OCI-LY7 (cell line): ENCODE results near the gene FGF1. TPM values are rescaled to one million over a fixed set of nuclear protein-coding genes. Genes with fewer than 3 reads are reported as not detected.

Experiments used
- BruUV-seq: library from RNA; stranded (reverse); fragments of 400-500 nt; replicated peaks from 2 replicates; lab custom pipeline; 2021; lab: Mats Ljungman, UMichigan
- CTCF ChIA-PET: fragments of 300-600 bp; sonication (Branson Sonifier 250); formaldehyde crosslinking; loops from one replicate; lab custom pipeline; 2022; ENCODE audit warnings: antibody characterized with exemption; ENCODE audit not compliant: unreplicated experiment; lab: Charles Lee
- POLR2A ChIA-PET: fragments of 300-600 bp; sonication (Branson Sonifier 250); formaldehyde crosslinking; loops from one replicate; lab custom pipeline; 2022; ENCODE audit warnings: antibody characterized with exemption; lab: Charles Lee
- DNase-seq: peaks from one replicate; pipeline ENCODE4 v3.0.0-alpha.2; 2015; ENCODE audit warnings: low spot score
- H2AFZ ChIP-seq: fragments of 200-600 bp; sonication (generic), shearing (Covaris generic); 2 replicates; pipeline ENCODE4 v1.6.1; 2014; ENCODE audit warnings: mild to moderate bottlenecking, antibody characterized with exemption, low read length, moderate library complexity
- H3K27ac ChIP-seq: fragments of 200-600 bp; sonication (generic); 2 replicates; pipeline ENCODE4 v1.5.1; 2014; ENCODE audit warnings: mixed run types, low read depth, mild to moderate bottlenecking, moderate library complexity, low read length, inconsistent platforms; ENCODE audit not compliant: poor library complexity, severe bottlenecking
- H3K36me3 ChIP-seq: fragments of 200-600 bp; sonication (generic); 2 replicates; pipeline ENCODE4 v1.6.1; 2014; ENCODE audit warnings: mild to moderate bottlenecking, antibody characterized with exemption, low read length, moderate library complexity, mixed read lengths; ENCODE audit not compliant: insufficient read depth
- H3K4me1 ChIP-seq: fragments of 200-600 bp; sonication (generic); 2 replicates; pipeline ENCODE4 v1.5.1; 2014; ENCODE audit warnings: mild to moderate bottlenecking, low read length; ENCODE audit not compliant: insufficient read depth, poor library complexity, severe bottlenecking
- H3K4me2 ChIP-seq: fragments of 200-600 bp; sonication (generic); 2 replicates; pipeline ENCODE4 v1.6.1; 2014; ENCODE audit warnings: mild to moderate bottlenecking, low read length
- H3K4me3 ChIP-seq: fragments of 200-600 bp; sonication (generic); 2 replicates; pipeline ENCODE4 v1.5.1; 2014; ENCODE audit warnings: mild to moderate bottlenecking, low read depth, low read length; ENCODE audit not compliant: poor library complexity, severe bottlenecking
- H3K79me2 ChIP-seq: fragments of 200-600 bp; sonication (generic); 2 replicates; pipeline ENCODE4 v1.6.1; 2016; ENCODE audit warnings: low read depth, mild to moderate bottlenecking, low read length, moderate library complexity, mixed read lengths; ENCODE audit not compliant: insufficient read depth
- H3K9me2 ChIP-seq: fragments of 200-600 bp; sonication (generic); 2 replicates; pipeline ENCODE4 v1.6.1; 2016; ENCODE audit warnings: mild to moderate bottlenecking, low read length, mixed read lengths; ENCODE audit not compliant: insufficient read depth
- H3K9me3 ChIP-seq: fragments of 200-600 bp; sonication (generic); 2 replicates; pipeline ENCODE4 v1.6.1; 2014; ENCODE audit warnings: mild to moderate bottlenecking, mixed run types, low read length, mixed read lengths
- H4K20me1 ChIP-seq: fragments of 200-600 bp; sonication (generic); 2 replicates; pipeline ENCODE4 v1.6.1; 2014; ENCODE audit warnings: mild to moderate bottlenecking, antibody characterized with exemption, low read length, moderate library complexity, mixed read lengths; ENCODE audit not compliant: insufficient read depth
- CTCF ChIP-seq: fragments of 200-600 bp; sonication (generic); conservative IDR thresholded peaks from 2 replicates; pipeline ENCODE4 v1.5.1; 2014; ENCODE audit warnings: mild to moderate bottlenecking, antibody characterized with exemption, low read length, moderate library complexity, mixed read lengths
- EZH2phosphoT487 ChIP-seq: fragments of 200-600 bp; sonication (generic); IDR thresholded peaks from 2 replicates; pipeline ENCODE4 v1.6.1; 2018; ENCODE audit warnings: low read depth, borderline replicate concordance, mild to moderate bottlenecking, mixed run types, antibody characterized with exemption, low read length, moderate library complexity, mixed read lengths
- intact Hi-C: fragments of 100-400 bp; cut with micrococcal nuclease; formaldehyde crosslinking; loops from one replicate; pipeline ENCODE4 v1.10.0; 2022; ENCODE audit not compliant: unreplicated experiment
- total RNA-seq, 2 experiments: library from RNA; depleted of rRNA in 1 of 2; stranded (reverse); fragments of >200 nt in 1 of 2; shearing (Covaris generic) in 1 of 2; gene quantifications; 2 replicates each; pipeline ENCODE4 v1.2.3, GENCODE V29; 2014 to 2022

Gene FGF1
- total RNA-seq, 2 experiments from 2014 or later = not detected

DNA sequence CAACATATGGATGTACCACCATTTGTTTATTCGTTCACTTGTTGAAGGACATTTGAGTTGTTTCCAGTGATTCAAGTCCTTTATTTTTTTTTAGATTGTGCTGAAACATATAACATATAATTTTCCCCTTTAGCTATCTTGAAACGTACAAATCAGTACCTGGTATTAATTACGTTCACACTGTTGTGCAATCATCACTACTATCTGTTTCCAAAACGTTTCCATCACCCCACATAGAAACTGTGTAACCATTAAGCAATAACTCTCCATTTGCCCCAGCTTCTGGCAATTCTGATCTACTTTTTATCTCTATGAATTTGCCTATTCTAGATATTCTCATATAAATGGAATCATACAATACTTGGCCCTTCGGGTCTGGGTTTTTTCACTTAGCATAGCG, 116.0 kb downstream of the FGF1 start:
- ChIA-PET POLR2A (no interaction called here), CTCF (no interaction called here)
- Histone ChIP-seq H3K4me1 (no peaks in the 10 kb centered on the region), H4K20me1 (no peaks in the 10 kb centered on the region), H3K4me2 (no peak overlapping the region), H3K9me2 (no peaks in the 10 kb centered on the region), H3K27ac (no peak overlapping the region), H3K79me2 (no peaks in the 10 kb centered on the region), H3K4me3 (no peak overlapping the region), H2AFZ (no peak overlapping the region), H3K9me3 (no peaks in the 10 kb centered on the region), H3K36me3 (no peaks in the 10 kb centered on the region)
- BruUV-seq = no TSS peak
- no peak for DNase-seq
- intact Hi-C loops = no loop called here
- TF ChIP-seq EZH2phosphoT487 (no peak), CTCF (no peak)

DNA sequence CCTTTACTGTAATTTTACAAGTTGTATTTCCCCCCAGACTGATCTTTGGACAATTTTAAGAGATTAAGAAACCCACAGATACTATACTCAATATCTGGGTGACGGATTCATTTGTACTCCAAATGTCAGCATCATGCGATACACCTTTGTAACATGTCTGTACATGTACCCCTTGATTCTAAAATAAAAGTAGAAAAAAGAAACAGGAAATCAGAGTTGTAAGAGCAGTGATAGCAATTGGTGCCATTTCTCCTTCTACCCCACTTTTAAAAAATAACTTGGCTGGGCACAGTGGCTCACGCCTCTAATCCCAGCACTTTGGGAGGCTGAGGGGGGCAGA, 116.9 kb downstream of the FGF1 start:
- no peak for DNase-seq
- no peak overlapping the region for H3K4me3 ChIP-seq
- no peak overlapping the region for H3K4me2 ChIP-seq
- H2AFZ ChIP-seq = no peak overlapping the region
- no peaks in the 10 kb centered on the region for H3K9me3 ChIP-seq
- intact Hi-C loops = no loop called here
- no peaks in the 10 kb centered on the region for H3K79me2 ChIP-seq
- no TSS peak for BruUV-seq
- no peaks in the 10 kb centered on the region for H3K36me3 ChIP-seq
- H3K9me2 ChIP-seq = no peaks in the 10 kb centered on the region
- ChIA-PET POLR2A (no interaction called here), CTCF (no interaction called here)
- H3K4me1 ChIP-seq = no peaks in the 10 kb centered on the region
- no peak overlapping the region for H3K27ac ChIP-seq
- TF ChIP-seq EZH2phosphoT487 (no peak), CTCF (no peak)
- no peaks in the 10 kb centered on the region for H4K20me1 ChIP-seq

DNA sequence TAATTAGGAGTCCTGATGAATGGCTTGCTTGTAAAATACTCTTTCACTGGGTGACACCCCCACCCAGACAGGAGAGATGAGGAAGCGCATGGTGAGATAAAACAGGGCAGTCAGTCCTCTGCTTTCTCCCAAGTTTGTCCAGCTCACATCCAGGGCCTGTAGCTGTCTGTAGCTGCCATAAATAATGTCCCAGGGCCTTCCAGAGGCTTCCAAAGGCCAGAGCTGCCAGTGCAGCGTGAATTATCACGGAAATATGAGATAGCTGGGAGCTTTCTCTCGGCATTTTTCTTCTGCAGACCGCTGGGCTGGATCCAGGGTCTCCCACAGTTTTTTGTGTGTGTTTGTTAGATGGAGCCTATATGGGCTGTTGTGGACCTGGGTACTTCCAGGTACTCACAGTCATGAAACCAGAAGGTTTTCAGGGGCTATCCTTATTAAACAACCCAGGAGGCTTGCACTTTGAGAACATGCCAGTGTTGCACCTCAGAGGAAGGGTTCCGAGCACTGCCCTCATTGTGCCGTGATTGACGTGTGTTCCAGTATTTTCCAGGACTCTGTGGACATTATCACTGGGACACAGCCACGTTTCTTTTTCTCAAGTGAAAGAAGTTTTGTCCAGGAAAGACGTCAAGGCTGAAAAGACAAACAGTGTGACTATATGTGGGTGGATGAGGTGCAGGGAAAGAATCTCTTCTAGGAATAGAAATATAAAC, 117.5 kb downstream of the FGF1 start:
- Histone ChIP-seq H3K9me3 (no peaks in the 10 kb centered on the region), H3K36me3 (no peaks in the 10 kb centered on the region), H3K27ac (no peak overlapping the region), H3K4me2 (no peak overlapping the region), H3K4me1 (no peaks in the 10 kb centered on the region), H3K79me2 (no peaks in the 10 kb centered on the region), H4K20me1 (no peaks in the 10 kb centered on the region), H3K9me2 (no peaks in the 10 kb centered on the region), H2AFZ (no peak overlapping the region), H3K4me3 (no peak overlapping the region)
- ChIA-PET POLR2A (no interaction called here), CTCF (no interaction called here)
- no TSS peak for BruUV-seq
- DNase-seq = no peak
- intact Hi-C loops = no loop called here
- no peak for TF ChIP-seq CTCF
- TF ChIP-seq EZH2phosphoT487 = no peak
